Measurements from ENCODE around the gene SLC1A2.

The SLC1A2 gene

GRCh38 chr11:35207471-35208403 lies 211.6 kb downstream of the SLC1A2 start:
- TF ChIP-seq CTCF (IDR thresholded peaks at IDR 0.05), result no peak

GRCh38 chr11:35206616-35207015 lies 212.7 kb downstream of the SLC1A2 start:
- no peak for TF ChIP-seq CTCF (IDR thresholded peaks at IDR 0.05)

- no peak for TF ChIP-seq CTCF (IDR thresholded peaks at IDR 0.05)
Observed at GRCh38 chr11:35204614-35205013, 214.7 kb downstream of the SLC1A2 start.

All from LNCAP (cell line).